Ectodermal cell (in vitro differentiated cells): ENCODE results near the gene FAH. TPM values are rescaled to one million over a fixed set of nuclear protein-coding genes. Genes with fewer than 3 reads are reported as not detected.

ENCODE experiments used
- H3K27ac ChIP-seq: 2 replicates; pipeline ENCODE4 v1.7.0; 2013; ENCODE audit warnings: mild to moderate bottlenecking, low read depth, low read length; ENCODE audit not compliant: insufficient read depth, poor library complexity, severe bottlenecking
- H3K27me3 ChIP-seq: 2 replicates; pipeline ENCODE4 v1.7.0; 2013; ENCODE audit warnings: mild to moderate bottlenecking, low read length; ENCODE audit not compliant: insufficient read depth, control insufficient read depth, poor library complexity, severe bottlenecking
- H3K36me3 ChIP-seq: one replicate; pipeline ENCODE4 v1.7.0; 2013; ENCODE audit warnings: low read length; ENCODE audit not compliant: control insufficient read depth, insufficient read depth
- H3K4me1 ChIP-seq: one replicate; pipeline ENCODE4 v1.7.0; 2013; ENCODE audit warnings: low read length; ENCODE audit not compliant: control insufficient read depth, insufficient read depth
- H3K4me3 ChIP-seq: 2 replicates; pipeline ENCODE4 v1.7.0; 2013; ENCODE audit warnings: low read depth, low read length, control low read depth; ENCODE audit not compliant: insufficient read depth
- H3K9me3 ChIP-seq: 2 replicates; pipeline ENCODE4 v1.7.0; 2013; ENCODE audit warnings: mild to moderate bottlenecking, low read length, moderate library complexity; ENCODE audit not compliant: control insufficient read depth
- WGBS, 2 experiments: methylation state at CpG; one replicate each; pipeline ENCODE4 v1.1.7; 2013; ENCODE audit warnings: missing lambda C conversion rate in 2 of 2; 5-methylcytosine and 5-hydroxymethylcytosine counted together
- polyA plus RNA-seq, 4 experiments: library from polyadenylated mRNA; stranded (reverse); fragments of 50-300 nt; gene quantifications; one replicate each; pipeline ENCODE4 v1.2.3, GENCODE V29; 2013

The FAH gene
- 17.9 TPM for polyA plus RNA-seq (2013, experiment 1 of 4)
- 17.1 TPM for polyA plus RNA-seq (2013, experiment 2 of 4)
- polyA plus RNA-seq (2013, experiment 3 of 4), result 15.0 TPM
- 19.9 TPM for polyA plus RNA-seq (2013, experiment 4 of 4)

DNA sequence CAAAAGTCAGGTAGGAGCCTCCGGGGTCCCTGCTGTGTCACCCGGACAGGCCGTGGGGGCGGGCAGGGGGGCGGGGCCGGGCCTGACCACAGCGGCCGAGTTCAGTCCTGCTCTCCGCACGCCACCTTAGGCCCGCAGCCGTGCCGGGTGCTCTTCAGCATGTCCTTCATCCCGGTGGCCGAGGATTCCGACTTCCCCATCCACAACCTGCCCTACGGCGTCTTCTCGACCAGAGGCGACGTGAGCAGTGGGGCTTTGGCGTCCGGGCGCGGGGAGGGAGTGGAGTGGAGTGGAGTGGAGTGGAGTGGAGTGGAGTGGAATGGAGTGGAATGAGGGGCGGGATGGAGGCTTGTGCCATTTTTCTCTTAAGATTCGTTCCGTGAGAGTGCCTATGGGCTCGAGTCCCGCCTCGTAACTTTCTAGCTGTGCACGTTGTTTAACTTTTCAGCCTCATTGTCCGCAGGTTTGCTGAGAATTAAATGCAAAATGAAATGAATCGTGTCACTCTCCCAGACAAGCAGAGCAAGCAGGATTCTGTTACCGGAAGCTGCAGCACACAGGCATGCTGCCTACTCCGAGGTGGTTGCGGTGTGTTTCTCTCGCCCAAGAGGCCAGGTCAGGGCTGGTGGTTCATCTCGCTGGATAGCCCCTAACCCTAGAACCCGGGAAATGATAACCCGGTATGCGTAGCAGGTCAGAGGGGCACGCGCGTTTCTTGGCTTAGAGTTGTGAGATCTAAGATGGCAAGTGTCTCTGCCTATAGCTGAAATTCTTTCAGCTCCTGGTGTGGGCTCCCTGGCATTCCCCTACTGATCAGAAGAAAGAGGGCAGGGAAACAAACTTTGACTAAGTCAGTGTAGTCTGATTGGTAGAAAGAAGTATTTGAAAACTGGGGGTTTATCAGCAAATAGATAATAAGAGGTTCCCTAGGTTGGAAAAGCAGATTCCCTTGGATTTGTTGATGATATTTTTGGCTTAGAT is at the start of gene FAH:
FAH (plus strand) TSS at position 104 of the 981 bp plus-strand sequence; CDS start at position 160, 56 bp downstream.
- 6 to 7% methylated on average over 45 of the region's 45 CpGs for WGBS, 2 experiments
- no peaks in the 10 kb centered on the region for H3K9me3 ChIP-seq
- H3K27ac ChIP-seq, result no peak within 1 kb of the TSS
- no peaks in the 10 kb centered on the region for H3K36me3 ChIP-seq
- H3K27me3 ChIP-seq, result peaks cover 19% of the 10 kb centered on the region
- H3K4me1 ChIP-seq, result peaks cover 8% of the 10 kb centered on the region
- H3K4me3 ChIP-seq, result peak within 1 kb of the TSS; percentile 70

DNA sequence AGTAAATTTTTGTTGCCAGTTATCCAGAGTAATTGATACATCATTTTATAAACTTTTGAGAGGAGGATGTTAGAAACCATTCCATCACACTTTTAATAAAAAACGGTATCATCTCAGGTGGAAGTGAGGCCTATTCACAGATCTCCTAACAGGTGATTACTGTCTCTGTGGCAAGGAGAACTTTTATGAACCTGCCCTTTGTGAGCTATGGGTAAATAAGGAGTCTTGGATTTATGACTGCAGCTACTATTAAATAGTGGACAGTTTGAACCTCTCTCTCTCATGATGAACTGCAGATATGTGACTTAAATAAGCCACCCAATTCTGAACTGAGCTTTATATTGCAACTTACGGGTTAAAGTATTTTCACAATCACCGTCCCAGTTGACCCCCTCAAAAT is 47.6 kb upstream of the FAH start:
- Histone ChIP-seq H3K4me3 (no peak overlapping the region), H3K36me3 (no peaks in the 10 kb centered on the region), H3K9me3 (no peaks in the 10 kb centered on the region), H3K4me1 (no peaks in the 10 kb centered on the region), H3K27ac (no peak overlapping the region), H3K27me3 (no peaks in the 10 kb centered on the region)
- 91 to 96% methylated on average over 3 of the region's 3 CpGs for WGBS, 2 experiments

DNA sequence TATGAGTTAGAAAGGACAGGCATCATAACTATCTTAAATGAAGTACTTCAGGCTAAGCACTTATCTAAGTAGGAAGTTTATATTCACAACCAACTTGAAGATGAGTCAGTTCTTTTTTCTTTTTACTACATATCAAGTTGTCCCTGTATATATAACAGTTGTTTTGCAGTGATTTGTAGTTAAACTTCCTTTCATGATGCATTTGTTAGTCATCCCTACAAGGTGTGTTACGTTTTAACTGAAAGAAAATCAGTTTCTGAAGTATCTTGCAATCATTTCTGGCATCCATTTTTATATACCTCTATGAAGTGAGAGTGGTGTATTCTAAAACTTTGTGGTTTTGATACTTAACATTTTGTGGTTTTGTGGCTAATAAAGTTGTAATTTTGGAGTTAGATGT is 47.2 kb upstream of the FAH start:
- Histone ChIP-seq H3K4me3 (no peak overlapping the region), H3K27ac (no peak overlapping the region), H3K27me3 (no peaks in the 10 kb centered on the region), H3K9me3 (no peaks in the 10 kb centered on the region), H3K36me3 (no peaks in the 10 kb centered on the region), H3K4me1 (no peaks in the 10 kb centered on the region)
- no CpG with 5 or more reads among the region's 1 CpG for WGBS, 2 experiments

DNA sequence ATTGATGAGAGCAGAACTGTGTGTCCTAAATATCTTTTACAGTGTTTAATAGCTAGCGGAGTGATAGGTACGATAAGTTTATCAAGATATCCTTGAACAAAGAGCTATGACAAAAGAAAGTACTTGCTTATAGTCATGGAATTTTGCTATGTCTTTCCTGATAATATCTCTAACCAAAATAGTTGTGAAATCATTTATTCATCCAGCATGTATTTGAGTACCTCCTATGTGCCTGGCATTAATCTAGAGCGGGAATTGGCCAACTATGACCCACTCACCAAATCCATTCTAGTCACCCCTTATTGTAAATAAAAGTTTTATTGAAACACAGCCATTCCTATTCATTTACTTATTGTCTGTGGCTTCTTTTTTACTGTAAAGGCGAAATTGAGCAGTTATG is 46.7 kb upstream of the FAH start:
- no peaks in the 10 kb centered on the region for H3K27me3 ChIP-seq
- no peak overlapping the region for H3K27ac ChIP-seq
- H3K4me3 ChIP-seq, result no peak overlapping the region
- no peaks in the 10 kb centered on the region for H3K9me3 ChIP-seq
- 91 to 97% methylated on average over 4 of the region's 4 CpGs for WGBS, 2 experiments
- no peaks in the 10 kb centered on the region for H3K4me1 ChIP-seq
- H3K36me3 ChIP-seq, result no peaks in the 10 kb centered on the region

DNA sequence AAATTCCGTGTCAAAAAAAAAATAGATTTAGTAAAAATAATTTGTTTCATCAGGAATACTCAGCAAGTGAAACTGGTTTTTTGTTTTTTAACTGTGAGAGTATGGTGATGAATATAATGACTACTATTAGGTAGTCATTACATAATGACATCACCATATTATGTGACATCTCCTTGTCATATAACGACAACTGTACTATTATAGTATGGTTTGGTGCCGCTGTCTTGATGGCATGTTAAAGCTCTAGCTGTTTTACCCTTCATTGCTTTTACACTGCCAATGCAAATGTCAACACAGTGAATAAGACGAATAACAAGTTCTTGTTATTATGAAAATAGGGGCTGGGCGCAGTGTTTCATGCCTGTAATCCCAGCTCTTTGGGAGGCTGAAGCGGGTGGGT is 45.6 kb upstream of the FAH start:
- no peaks in the 10 kb centered on the region for H3K36me3 ChIP-seq
- no peaks in the 10 kb centered on the region for H3K4me1 ChIP-seq
- 83 to 94% methylated on average over 5 to 6 of the region's 6 CpGs for WGBS, 2 experiments
- H3K27me3 ChIP-seq, result no peaks in the 10 kb centered on the region
- H3K27ac ChIP-seq, result no peak overlapping the region
- no peak overlapping the region for H3K4me3 ChIP-seq
- no peaks in the 10 kb centered on the region for H3K9me3 ChIP-seq

DNA sequence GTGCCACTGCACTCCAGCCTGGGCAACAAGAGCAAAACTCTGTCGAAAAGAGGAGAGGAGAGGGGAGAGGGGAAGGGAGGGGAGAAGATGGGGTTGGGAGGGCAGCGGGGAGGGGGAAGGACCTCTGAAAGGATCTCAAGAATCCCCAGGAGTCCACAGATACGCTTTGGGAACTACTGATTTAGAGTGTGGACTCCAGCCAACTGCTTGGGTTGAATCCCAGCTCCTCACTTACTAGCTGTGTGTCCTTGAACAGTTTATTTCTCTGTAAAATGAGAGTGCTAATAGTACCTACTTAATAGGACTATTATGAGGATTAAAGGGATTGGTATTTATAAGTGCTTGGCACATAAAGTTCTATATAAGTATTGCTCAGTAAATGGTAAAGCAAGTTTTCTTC is 45.0 kb upstream of the FAH start:
- no peak overlapping the region for H3K4me3 ChIP-seq
- no peaks in the 10 kb centered on the region for H3K4me1 ChIP-seq
- H3K36me3 ChIP-seq, result no peaks in the 10 kb centered on the region
- no peaks in the 10 kb centered on the region for H3K27me3 ChIP-seq
- no peak overlapping the region for H3K27ac ChIP-seq
- no peaks in the 10 kb centered on the region for H3K9me3 ChIP-seq
- WGBS, 2 experiments, result 69 to 80% methylated on average over 3 of the region's 3 CpGs

DNA sequence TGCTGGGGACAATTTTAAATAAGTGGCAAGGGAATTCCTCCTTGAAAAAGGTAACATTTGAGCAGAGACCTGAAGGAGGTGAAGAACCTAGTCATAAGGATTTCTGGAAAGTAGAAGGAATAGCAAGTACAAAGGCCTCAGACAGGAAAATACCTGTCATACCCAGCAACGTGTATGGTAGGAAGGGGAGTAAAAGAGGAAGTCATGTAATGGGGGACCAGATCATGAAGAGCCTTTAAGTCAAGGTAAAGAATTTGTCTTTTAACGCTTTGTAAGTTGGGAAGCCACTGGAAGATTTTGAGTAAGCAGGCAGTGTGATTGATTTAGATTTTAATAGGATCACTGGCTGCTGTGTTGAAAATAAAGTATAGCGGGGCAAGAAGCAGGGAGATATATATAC is 43.4 kb upstream of the FAH start:
- Histone ChIP-seq H3K4me3 (no peak overlapping the region), H3K27ac (no peak overlapping the region), H3K27me3 (no peaks in the 10 kb centered on the region), H3K9me3 (no peaks in the 10 kb centered on the region), H3K4me1 (no peaks in the 10 kb centered on the region), H3K36me3 (no peaks in the 10 kb centered on the region)
- WGBS, 2 experiments, result 85 to 88% methylated on average over 2 to 3 of the region's 3 CpGs

DNA sequence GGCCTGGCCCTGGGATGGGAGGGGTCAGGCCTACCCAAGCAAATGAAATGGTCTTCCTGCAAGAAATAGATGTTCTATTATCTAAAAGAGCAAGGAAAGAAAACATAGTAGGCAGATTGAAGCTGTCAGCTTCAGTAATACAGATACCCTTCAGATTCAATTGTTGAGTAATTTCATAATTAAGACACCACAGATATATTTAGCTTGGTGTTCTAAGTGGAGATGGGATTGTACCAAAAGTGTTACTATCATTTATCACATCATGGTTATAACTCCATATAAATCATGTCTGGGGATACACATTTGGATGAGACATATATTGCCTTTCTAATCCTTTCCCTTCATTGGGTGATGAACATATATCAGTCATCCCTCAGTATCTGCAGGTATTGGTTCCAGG is 41.9 kb upstream of the FAH start:
- Histone ChIP-seq H3K36me3 (no peaks in the 10 kb centered on the region), H3K4me3 (no peak overlapping the region)

DNA sequence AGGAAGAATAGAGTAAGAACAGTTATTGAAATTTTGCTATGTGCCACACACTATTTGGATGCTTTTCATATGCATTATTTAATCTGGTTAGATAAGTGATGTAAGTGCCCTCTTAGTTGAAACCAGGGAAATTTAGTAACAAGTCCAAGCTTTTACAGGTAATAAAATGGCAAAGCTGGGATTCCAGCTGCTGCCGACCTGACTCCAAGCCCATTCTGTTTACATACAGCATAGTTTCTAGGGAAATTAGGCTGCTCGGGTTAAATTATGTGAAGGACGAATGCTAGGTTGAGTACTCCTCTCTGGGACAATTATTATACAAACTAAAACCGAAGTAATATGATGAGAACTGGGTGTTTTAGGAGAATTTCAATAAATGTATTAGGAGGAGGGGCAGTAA is 38.7 kb upstream of the FAH start:
- 71 to 84% methylated on average over 4 of the region's 4 CpGs for WGBS, 2 experiments
- no peak overlapping the region for H3K4me3 ChIP-seq
- no peak overlapping the region for H3K27ac ChIP-seq
- no peaks in the 10 kb centered on the region for H3K27me3 ChIP-seq
- no peaks in the 10 kb centered on the region for H3K36me3 ChIP-seq
- no peaks in the 10 kb centered on the region for H3K4me1 ChIP-seq
- no peaks in the 10 kb centered on the region for H3K9me3 ChIP-seq

More for the DNA sequence above, 41.9 kb upstream of the FAH start:
- Histone ChIP-seq H3K9me3 (no peaks in the 10 kb centered on the region), H3K27me3 (no peaks in the 10 kb centered on the region), H3K27ac (no peak overlapping the region), H3K4me1 (no peaks in the 10 kb centered on the region)

DNA sequence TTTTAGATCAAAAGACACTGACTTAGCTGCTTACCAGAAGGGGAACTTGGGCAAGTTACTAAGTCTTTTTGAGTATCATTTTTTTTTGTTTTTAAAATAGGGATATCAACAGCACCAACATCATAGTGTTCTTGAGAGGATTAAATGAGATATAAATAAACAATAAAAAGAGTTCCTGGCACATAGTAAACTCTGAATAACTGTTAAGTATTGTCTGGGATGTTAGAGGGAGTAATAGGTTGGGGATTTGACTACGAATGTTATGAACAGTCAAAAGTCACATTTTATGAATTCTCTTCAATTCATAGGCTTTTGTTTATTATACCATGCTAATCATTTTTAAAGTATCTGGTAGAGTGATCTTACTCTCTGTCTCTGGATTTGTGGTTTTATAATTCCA is 37.8 kb upstream of the FAH start:
- no peaks in the 10 kb centered on the region for H3K9me3 ChIP-seq
- H3K4me3 ChIP-seq, result no peak overlapping the region
- no peak overlapping the region for H3K27ac ChIP-seq
- H3K36me3 ChIP-seq, result no peaks in the 10 kb centered on the region
- no peaks in the 10 kb centered on the region for H3K4me1 ChIP-seq
- H3K27me3 ChIP-seq, result no peaks in the 10 kb centered on the region
- WGBS, 2 experiments, result no CpG with 5 or more reads among the region's 1 CpG
